HG03095 (cell line): Measurements from ENCODE around the gene AMN1.
"Not testable (repeated sequence)": the region's sequence is repeated elsewhere in the genome, so short reads cannot be mapped to it uniquely, and the experiment has no call there.

ENCODE experiments used
- ATAC-seq: cut with Tn5 transposase; IDR thresholded peaks from one replicate; pipeline ENCODE4 v1.9.1; 2021; ENCODE audit warnings: moderate library complexity; ENCODE audit not compliant: unreplicated experiment

AMN1 gene

DNA sequence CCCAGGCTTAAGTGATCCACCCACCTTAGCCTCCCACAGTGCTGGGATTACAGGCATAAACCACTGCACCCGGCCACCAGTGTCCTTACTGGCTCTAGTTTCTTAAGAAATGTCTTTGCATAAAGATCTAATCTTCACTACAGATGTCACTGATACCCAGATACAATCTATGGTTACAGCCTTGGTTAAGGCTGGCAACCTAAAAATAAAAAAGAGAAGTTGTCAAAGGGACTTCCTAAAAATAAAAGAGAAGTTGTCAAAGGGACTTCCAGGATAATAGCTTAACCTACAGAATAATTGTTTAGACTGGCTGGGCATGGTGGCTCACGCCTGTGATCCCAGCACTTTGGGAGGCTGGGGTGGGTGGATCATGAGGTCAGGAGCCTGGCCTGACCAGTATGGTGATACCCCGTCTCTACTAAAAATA is 41.7 kb downstream of the AMN1 start:
- ATAC-seq: no peak

- no peak for ATAC-seq
Observed at GRCh38 chr12:31685801-31686200, 43.0 kb downstream of the AMN1 start.

DNA sequence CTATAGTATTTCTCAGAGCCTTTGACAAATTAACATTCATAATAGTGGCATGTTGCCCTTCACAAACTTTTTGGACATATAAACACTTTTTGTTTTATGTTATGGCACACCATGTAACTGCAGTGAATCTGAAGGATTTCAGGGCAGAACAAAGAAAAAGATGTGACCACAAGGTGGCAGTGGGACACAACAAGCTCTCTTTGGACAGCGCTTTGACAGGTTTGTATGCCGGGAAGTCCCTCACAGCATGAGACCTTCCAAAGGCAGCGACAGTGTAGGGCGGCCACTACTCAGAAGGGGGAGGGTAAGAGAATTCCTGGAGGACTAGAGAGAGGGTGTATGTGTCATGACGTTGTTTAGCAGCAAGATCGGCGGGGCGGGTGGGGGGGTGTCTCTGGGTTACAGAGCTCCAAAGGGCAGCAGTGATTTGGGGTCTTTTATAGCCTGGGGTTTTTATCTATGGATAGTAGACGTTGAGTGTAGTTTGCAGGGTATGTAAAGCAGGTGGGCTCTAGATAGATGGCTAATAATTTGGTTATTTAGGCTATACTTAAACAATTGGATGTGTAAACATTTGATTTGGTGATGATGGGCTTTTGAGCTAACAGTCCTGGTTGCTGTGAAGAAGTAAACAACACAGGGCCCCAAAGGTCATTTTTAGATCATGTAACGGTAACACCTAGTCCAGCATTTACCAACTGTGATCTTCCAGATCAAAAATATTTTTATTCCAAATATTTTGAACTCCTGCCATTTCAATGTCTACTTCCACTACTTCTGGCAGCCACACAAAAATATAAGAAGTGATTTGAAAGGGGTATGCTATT is 46.5 kb downstream of the AMN1 start:
- peak; percentile 84 for ATAC-seq

DNA sequence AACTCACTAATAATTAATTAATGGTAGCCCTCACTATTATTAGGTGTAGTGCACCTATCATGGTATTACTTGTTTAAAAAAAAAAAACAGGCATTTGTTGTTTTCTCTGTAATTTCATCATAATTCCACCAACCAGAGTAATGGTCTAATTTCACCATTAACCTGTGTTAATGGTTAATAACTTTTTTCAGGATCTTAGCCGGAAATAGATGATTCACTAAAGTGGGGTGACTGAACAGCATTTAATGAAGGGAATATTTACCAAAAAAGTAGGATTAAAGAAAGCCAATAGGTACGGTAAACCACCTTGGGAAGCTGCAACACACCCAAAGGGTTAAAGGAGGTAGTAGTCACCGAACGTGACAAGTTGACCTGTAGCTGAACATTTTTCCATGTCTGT is 56.3 kb downstream of the AMN1 start:
- no peak for ATAC-seq

DNA sequence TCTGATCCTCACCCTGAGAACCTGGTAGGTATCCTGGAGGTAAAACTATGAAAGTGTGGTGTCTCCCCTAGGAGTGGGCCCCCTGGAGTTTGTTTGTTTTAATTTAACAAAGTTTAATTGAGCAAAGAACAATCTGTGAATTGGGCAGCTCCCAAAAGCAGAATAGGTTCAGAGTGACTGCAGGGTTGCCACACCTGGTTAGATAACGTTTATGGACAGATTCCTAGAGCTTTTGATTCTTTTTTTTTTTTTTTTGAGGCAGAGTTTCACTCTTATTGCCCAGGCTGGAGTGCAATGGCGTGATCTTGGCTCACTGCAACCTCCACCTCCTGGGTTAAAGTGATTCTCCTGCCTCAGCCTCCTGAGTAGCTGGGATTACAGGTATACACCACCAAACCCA is 59.2 kb downstream of the AMN1 start:
- not testable (repeated sequence) for ATAC-seq

DNA sequence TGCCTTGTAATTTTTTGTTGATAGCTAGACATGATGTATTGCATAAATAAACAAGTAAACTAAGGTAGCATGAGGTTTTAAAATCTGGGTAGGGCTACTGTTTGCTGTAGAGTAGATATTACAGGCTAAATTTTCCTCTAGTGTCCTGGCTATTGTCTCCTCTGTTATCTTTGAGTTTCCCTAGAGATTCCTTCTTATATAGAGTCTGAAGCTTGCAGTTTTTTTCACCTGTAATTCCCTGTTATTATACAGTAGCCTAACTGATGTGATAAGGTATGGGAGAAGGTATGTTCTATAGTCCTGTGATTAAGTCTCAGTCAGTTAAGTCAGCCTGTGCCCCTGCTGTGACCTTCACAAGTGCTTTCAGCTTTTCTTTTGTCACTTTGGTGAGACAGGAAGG is 59.8 kb downstream of the AMN1 start:
- no peak for ATAC-seq

GRCh38 chr12:31664038-31664437 is 64.8 kb downstream of the AMN1 start:
- ATAC-seq: no peak

DNA sequence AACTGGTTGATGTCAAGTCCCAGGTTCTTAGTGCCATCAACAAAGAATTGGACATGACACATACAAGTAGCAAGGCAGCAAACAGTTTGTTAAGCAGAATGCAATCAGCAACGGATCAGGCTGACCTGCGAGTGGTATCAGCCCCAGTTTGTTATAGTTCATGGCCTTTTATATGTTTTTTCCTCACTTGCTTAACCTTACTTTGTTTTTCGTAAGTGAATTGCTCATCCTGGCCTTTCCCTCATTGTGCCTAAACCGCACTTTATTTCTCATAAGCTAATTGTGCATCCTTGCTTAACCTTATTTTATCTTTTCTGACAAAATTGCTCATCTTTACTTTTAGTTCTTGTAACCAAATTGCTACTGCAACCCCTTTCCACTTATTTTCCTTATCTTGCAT is 65.2 kb downstream of the AMN1 start:
- no peak for ATAC-seq

DNA sequence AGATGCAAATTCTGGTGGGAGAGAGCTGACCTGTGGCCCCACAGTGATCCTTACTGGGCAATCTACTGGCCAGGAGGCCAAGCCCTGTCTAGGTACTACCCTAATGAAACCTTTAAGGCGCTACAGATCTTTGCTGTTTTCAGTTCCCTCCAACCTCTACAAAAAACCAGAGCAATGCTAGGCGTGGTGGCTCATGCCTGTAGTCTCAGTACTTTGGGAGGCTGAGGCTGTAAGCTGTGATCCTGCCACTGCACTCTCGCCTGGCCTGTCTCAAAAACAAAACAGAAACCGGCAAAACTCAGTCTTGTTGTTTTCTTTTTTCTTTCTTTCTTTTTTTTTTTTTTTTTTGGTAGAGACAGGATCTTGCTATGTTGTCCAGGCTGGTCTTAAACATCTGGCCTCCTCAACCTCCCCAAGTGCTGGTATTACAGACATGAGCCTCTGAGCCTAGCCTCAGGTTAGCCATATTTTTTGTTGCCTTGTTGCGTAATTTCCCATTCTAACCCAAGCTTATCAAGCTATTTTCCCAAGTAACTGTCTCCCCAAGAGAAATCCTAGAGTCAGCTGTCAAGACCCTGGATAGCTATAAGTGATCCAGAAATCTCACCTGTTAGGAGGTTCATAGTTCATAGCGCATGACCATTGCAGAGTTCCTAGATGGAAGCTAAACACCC is 66.5 kb downstream of the AMN1 start:
- ATAC-seq: no peak

GRCh38 chr12:31659087-31659942 is 69.5 kb downstream of the AMN1 start, which contains the start of gene ETFBKMT:
TSS of gene ETFBKMT (plus strand) at chr12:31659688. CDS start at chr12:31661954, 2,266 bp downstream.
- ATAC-seq: peak; percentile 98

- no peak for ATAC-seq
Observed at GRCh38 chr12:31658471-31659086, 70.2 kb downstream of the AMN1 start.

DNA sequence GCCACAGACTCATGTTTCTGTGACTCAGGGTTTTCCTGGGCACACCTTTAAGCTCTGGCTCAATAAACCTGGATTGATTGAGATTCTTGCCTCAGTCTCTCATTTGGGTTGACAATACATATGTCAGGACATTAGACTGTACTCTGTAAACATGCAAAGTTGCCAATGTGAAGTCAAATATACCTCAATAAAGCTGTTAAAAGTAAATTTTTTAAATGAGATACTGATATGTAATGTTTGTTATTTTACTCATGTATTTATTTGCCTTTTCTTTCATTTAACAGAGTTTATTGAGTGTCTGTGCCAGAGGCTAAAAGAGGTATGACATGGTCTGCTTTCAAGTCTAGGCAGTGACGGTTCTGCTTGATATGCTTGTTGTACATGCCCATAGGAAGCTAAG is 73.0 kb downstream of the AMN1 start:
- no peak for ATAC-seq

DNA sequence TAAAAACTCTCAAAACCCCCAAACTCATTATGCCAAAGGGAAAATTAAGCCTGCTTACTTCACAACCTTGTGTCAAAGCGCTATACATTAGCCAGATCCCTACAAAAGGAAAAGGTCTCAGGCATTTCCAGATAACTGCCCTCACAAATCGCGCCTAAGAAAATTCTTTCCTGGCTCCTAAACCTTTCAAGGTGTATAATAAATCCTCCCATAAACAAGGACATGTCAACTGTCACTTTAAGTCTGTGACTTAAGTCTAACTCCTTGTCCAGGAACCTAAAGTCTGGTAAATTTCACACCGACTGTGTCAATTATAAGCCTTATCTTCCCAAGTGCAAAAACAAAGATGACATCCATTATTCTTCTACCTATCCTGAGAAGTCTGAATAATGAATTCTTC is 73.6 kb downstream of the AMN1 start:
- no peak for ATAC-seq

- ATAC-seq: no peak
Observed at GRCh38 chr12:31651893-31652521, 76.8 kb downstream of the AMN1 start.

- no peak for ATAC-seq
Observed at GRCh38 chr12:31650918-31651317, 77.9 kb downstream of the AMN1 start.

GRCh38 chr12:31647086-31647491 is 81.7 kb downstream of the AMN1 start:
- ATAC-seq: no peak

GRCh38 chr12:31645924-31646323 is 82.9 kb downstream of the AMN1 start:
- ATAC-seq: no peak

DNA sequence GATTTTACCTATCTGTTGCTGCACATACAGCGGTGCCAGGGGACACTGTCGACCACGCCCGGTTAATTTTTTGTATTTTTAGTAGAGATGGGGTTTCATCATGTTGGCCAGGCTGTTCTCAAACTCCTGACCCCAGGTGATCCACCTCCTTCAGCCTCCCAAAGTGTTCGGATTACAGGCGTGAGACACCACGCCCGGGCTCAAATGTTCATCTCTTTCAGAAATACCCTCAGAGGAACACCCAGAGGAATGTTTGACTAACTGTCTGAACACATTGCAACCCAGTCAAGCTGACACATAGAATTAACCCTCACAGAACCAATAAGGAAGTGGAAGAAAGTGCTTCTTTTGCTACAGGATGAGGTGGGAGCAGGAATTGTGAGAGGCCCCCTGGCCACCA is 84.3 kb downstream of the AMN1 start:
- ATAC-seq: no peak

GRCh38 chr12:31641509-31642090 is 87.2 kb downstream of the AMN1 start:
- no peak for ATAC-seq

DNA sequence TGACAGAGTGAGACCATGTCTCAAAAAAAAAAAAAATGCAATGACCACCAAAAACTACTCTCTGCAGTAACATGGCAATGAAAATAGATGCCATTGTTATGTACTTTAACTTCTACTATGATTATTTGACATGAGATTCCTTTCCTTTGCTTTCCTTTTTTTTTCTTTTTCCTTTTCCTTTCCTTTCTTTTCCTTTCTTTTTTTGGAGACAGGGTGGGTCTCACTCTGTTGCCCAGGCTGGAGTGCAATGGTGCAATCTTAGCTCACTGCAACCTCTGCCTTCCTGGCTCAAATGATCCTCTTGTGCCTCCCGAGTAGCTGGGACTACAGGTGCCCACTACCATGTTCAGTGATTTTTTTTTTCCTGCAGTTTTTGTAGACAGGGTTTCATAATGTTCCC is 94.2 kb downstream of the AMN1 start:
- no peak for ATAC-seq
